Measurements from ENCODE around the gene EVA1A.

EVA1A gene

DNA sequence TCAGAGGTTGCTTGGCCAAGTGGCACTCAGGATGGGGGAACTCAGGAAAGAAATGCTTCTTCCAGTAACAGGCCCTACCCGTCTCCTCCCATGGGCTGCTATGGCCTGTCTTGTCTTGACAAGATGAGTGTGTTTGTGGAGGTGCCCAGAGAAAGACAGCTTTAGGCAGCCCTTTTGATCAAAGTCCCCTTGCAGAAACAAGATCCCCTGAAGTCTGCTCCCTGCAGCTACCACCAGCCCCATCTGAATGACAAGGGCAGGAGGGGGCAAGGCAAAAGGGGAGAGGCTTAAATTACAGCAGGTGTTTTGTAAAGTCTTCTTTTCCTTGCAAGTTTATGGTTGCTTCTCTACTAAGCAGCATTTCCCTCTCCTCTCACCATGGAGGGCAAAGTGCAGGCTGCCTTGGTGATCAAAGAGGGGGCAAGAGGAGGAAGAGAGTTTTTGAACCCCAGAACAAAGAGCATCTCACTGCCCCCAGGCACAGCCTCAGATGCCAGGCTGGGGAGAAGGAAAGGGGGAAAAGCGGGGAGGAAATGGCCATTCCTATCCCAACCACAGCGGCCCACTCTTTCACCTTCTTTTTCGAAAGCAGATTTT is 6.7 kb downstream of the EVA1A start:
- no peak overlapping the region for H3K27ac ChIP-seq (ENCODE audit: low read depth, low read length)
- H3K79me2 ChIP-seq (ENCODE audit: insufficient read depth, low read length), result no peaks in the 10 kb centered on the region

DNA sequence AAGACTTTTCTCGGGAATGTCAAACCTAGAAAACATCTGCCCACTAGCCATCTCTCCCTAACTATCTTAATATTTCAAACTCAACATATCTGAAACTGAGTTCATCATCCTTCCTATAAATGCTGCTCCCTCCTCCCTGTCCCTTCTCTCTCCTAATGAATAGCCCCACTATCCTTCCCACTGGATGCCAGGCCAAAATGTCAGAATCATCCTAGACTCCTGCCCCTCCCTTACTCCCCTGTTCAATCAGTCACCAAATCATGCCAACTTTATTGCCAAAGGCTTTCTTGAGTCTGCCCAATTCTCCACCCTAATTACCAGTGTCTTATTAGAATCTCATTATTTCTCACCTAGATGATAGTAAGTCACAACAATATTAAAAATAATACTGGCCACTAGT is 8.5 kb downstream of the EVA1A start:
- no peaks in the 10 kb centered on the region for H3K79me2 ChIP-seq (ENCODE audit: insufficient read depth, low read length)
- H3K4me3 ChIP-seq (ENCODE audit: insufficient read depth, low read length, poor library complexity, severe bottlenecking), result no peak overlapping the region
- H3K36me3 ChIP-seq (ENCODE audit: low read length), result no peaks in the 10 kb centered on the region
- no peak overlapping the region for H3K27ac ChIP-seq (ENCODE audit: low read depth, low read length)
- no peak overlapping the region for H3K4me2 ChIP-seq (ENCODE audit: low read depth, low read length, poor library complexity, severe bottlenecking)
- H3K9me2 ChIP-seq (replicated peaks; ENCODE audit: insufficient read depth, low read length), result no peaks in the 10 kb centered on the region
- H4K20me1 ChIP-seq (ENCODE audit: low read depth, low read length), result no peaks in the 10 kb centered on the region
- H3F3A ChIP-seq (ENCODE audit: insufficient read depth), result no peaks in the 10 kb centered on the region
- no peak overlapping the region for H2AFZ ChIP-seq (ENCODE audit: low read depth, low read length, severe bottlenecking)
- no peaks in the 10 kb centered on the region for H3K9me3 ChIP-seq (ENCODE audit: insufficient read depth, low read length)
- no peak overlapping the region for H3K9ac ChIP-seq (ENCODE audit: low read length)
- H3K27me3 ChIP-seq (ENCODE audit: low read length), result no peaks in the 10 kb centered on the region
- no peak for TF ChIP-seq EZH2phosphoT487 (conservative IDR thresholded peaks at IDR 0.05; ENCODE audit: low read length)
- no peak for TF ChIP-seq CTCF (IDR thresholded peaks at IDR 0.05; ENCODE audit: insufficient read depth, low read length, poor library complexity, severe bottlenecking)

More for the DNA sequence above, 6.7 kb downstream of the EVA1A start:
- TF ChIP-seq EZH2phosphoT487 (conservative IDR thresholded peaks at IDR 0.05; ENCODE audit: low read length), result no peak
- no peak for TF ChIP-seq CTCF (IDR thresholded peaks at IDR 0.05; ENCODE audit: insufficient read depth, low read length, poor library complexity, severe bottlenecking)
- Histone ChIP-seq H3K4me3 (ENCODE audit: insufficient read depth, low read length, poor library complexity, severe bottlenecking) (no peak overlapping the region), H2AFZ (ENCODE audit: low read depth, low read length, severe bottlenecking) (no peak overlapping the region), H3F3A (ENCODE audit: insufficient read depth) (no peaks in the 10 kb centered on the region), H3K9ac (ENCODE audit: low read length) (no peak overlapping the region), H3K4me2 (ENCODE audit: low read depth, low read length, poor library complexity, severe bottlenecking) (no peak overlapping the region), H3K27me3 (ENCODE audit: low read length) (no peaks in the 10 kb centered on the region), H3K9me2 (replicated peaks; ENCODE audit: insufficient read depth, low read length) (no peaks in the 10 kb centered on the region), H3K9me3 (ENCODE audit: insufficient read depth, low read length) (no peaks in the 10 kb centered on the region), H4K20me1 (ENCODE audit: low read depth, low read length) (no peaks in the 10 kb centered on the region), H3K36me3 (ENCODE audit: low read length) (no peaks in the 10 kb centered on the region)

DNA sequence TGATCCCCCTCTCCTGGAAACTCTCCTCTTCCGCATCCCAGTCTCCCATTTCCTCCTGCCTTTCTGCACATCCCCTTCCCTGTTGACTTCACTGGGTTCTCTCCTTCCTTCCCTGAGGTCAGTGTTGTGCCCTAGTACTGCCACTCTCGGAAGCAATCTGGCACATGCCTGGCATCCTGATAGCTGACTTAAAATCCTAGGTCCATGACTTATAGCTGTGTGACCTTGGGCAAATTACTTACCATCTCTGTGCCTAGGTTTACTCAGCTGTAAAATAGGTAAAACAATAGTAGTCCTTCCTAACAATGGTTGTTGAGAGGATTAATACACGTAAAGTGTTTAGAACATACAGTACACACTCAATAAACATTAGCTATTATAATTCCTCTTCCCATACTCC is 9.3 kb downstream of the EVA1A start:
- no peaks in the 10 kb centered on the region for H3K79me2 ChIP-seq (ENCODE audit: insufficient read depth, low read length)
- no peaks in the 10 kb centered on the region for H3K36me3 ChIP-seq (ENCODE audit: low read length)
- H3K27ac ChIP-seq (ENCODE audit: low read depth, low read length), result no peak overlapping the region
- no peaks in the 10 kb centered on the region for H3F3A ChIP-seq (ENCODE audit: insufficient read depth)
- H3K9ac ChIP-seq (ENCODE audit: low read length), result no peak overlapping the region
- H4K20me1 ChIP-seq (ENCODE audit: low read depth, low read length), result no peaks in the 10 kb centered on the region
- H3K9me2 ChIP-seq (replicated peaks; ENCODE audit: insufficient read depth, low read length), result no peaks in the 10 kb centered on the region
- no peaks in the 10 kb centered on the region for H3K9me3 ChIP-seq (ENCODE audit: insufficient read depth, low read length)
- TF ChIP-seq CTCF (IDR thresholded peaks at IDR 0.05; ENCODE audit: insufficient read depth, low read length, poor library complexity, severe bottlenecking), result no peak
- no peak for TF ChIP-seq EZH2phosphoT487 (conservative IDR thresholded peaks at IDR 0.05; ENCODE audit: low read length)
- H3K4me2 ChIP-seq (ENCODE audit: low read depth, low read length, poor library complexity, severe bottlenecking), result no peak overlapping the region
- H2AFZ ChIP-seq (ENCODE audit: low read depth, low read length, severe bottlenecking), result no peak overlapping the region
- H3K4me3 ChIP-seq (ENCODE audit: insufficient read depth, low read length, poor library complexity, severe bottlenecking), result no peak overlapping the region
- no peaks in the 10 kb centered on the region for H3K27me3 ChIP-seq (ENCODE audit: low read length)
